MM.1S (cell line): ENCODE measurements around the gene HECW1.
A peak's percentile ranks its signal among the peaks of the same experiment; 100 is the strongest.

Experiments used
- DNase-seq: peaks from one replicate; pipeline ENCODE4 v3.0.0-alpha.2; 2015
- H2AFZ ChIP-seq: fragments of 300-600 bp; sonication (generic); 2 replicates; pipeline ENCODE4 v1.6.0; 2016; ENCODE audit warnings: antibody characterized with exemption, low read length
- H3F3A ChIP-seq: fragments of 300-600 bp; sonication (generic); 2 replicates; pipeline ENCODE4 v1.6.1; 2016; ENCODE audit warnings: mild to moderate bottlenecking, antibody characterized with exemption, low read length, moderate library complexity, mixed read lengths; ENCODE audit not compliant: insufficient read depth
- H3K27ac ChIP-seq: fragments of 300-600 bp; sonication (generic); 2 replicates; pipeline ENCODE4 v1.5.1; 2016; ENCODE audit warnings: mild to moderate bottlenecking, low read length
- H3K27me3 ChIP-seq: fragments of 300-600 bp; sonication (generic); replicated peaks from 2 replicates; pipeline ENCODE4 v1.6.0; 2016; ENCODE audit warnings: low read length; ENCODE audit not compliant: insufficient read depth
- H3K36me3 ChIP-seq: fragments of 300-600 bp; sonication (generic); replicated peaks from 2 replicates; pipeline ENCODE4 v1.6.1; 2016; ENCODE audit warnings: mild to moderate bottlenecking, low read length, mixed read lengths; ENCODE audit not compliant: insufficient read depth
- H3K4me1 ChIP-seq: fragments of 300-600 bp; sonication (generic); 2 replicates; pipeline ENCODE4 v1.6.1; 2016; ENCODE audit warnings: low read length, mixed read lengths
- H3K4me2 ChIP-seq: fragments of 300-600 bp; sonication (generic); 2 replicates; pipeline ENCODE4 v1.6.0; 2016; ENCODE audit warnings: low read depth, low read length
- H3K4me3 ChIP-seq: fragments of 300-600 bp; sonication (generic); 2 replicates; pipeline ENCODE4 v1.5.1; 2016; ENCODE audit warnings: low read length, mixed read lengths
- H3K79me2 ChIP-seq: fragments of 300-600 bp; sonication (generic); 2 replicates; pipeline ENCODE4 v1.6.1; 2016; ENCODE audit warnings: mixed run types, low read length, mixed read lengths
- H3K9ac ChIP-seq: fragments of 300-600 bp; sonication (generic); 2 replicates; pipeline ENCODE4 v1.6.1; 2016; ENCODE audit warnings: low read length, mixed read lengths
- H3K9me2 ChIP-seq: fragments of 300-600 bp; sonication (generic); replicated peaks from 2 replicates; pipeline ENCODE4 v1.6.1; 2016; ENCODE audit warnings: mild to moderate bottlenecking, low read length, mixed read lengths; ENCODE audit not compliant: insufficient read depth
- H3K9me3 ChIP-seq: fragments of 300-600 bp; sonication (generic); replicated peaks from 2 replicates; pipeline ENCODE4 v1.6.1; 2016; ENCODE audit warnings: mild to moderate bottlenecking, low read length, mixed read lengths; ENCODE audit not compliant: insufficient read depth
- H4K20me1 ChIP-seq: fragments of 300-600 bp; sonication (generic); 2 replicates; pipeline ENCODE4 v1.6.1; 2016; ENCODE audit warnings: mild to moderate bottlenecking, low read length, moderate library complexity, mixed read lengths; ENCODE audit not compliant: insufficient read depth
- EZH2 ChIP-seq: fragments of 300-600 bp; sonication (generic); optimal IDR thresholded peaks from 2 replicates; pipeline ENCODE3; 2017; ENCODE audit warnings: low read depth, mild to moderate bottlenecking, antibody characterized with exemption, low read length, mixed read lengths
- EZH2phosphoT487 ChIP-seq: fragments of 300-600 bp; sonication (generic); IDR thresholded peaks from 2 replicates; pipeline ENCODE4 v1.6.1; 2018; ENCODE audit warnings: antibody characterized with exemption, low read length
- TF ChIP-seq, protein P1 (sequence below): fragments of 300-600 bp; sonication (generic); IDR thresholded peaks from 2 replicates; pipeline ENCODE4 v1.5.1; 2016; ENCODE audit warnings: antibody characterized with exemption, low read length, mixed read lengths

Gene HECW1

DNA sequence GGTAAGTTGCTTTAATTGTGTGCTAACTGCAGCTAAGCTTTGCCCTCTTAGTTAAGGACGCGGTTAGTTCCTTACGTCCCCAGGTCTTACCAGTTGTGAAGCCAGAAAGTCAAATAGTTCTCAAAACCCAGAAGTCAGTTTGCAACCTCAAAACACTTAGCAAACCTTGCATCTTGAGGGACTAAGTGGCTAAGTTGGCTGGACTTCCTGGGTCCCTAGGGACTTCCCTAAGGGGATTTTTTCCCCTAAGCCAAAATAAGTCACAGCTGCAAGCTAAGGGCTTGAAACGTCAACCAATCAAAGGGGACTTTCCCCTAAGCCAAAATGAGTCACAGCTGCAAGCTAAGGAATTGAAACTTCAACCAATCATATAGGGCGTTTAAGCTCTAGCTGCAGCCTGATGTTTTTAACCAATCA lies 36.2 kb upstream of the HECW1 start:
- H3K79me2 ChIP-seq = no peaks in the 10 kb centered on the region
- H3K4me2 ChIP-seq = peak overlapping the region; percentile 8; the same call in 1 of the 2 replicates
- H3K9me3 ChIP-seq = no peaks in the 10 kb centered on the region
- H3K27ac ChIP-seq = peak overlapping the region; percentile 75
- H3K9me2 ChIP-seq = no peaks in the 10 kb centered on the region
- H4K20me1 ChIP-seq = no peaks in the 10 kb centered on the region
- H2AFZ ChIP-seq = 0 out of 2 replicates have a peak overlapping the region, but pooled peaks have one; percentile 5
- peak; percentile 93 for DNase-seq
- peaks cover 31% of the 10 kb centered on the region for H3K4me1 ChIP-seq
- peak overlapping the region; percentile 6; the same call in 1 of the 2 replicates for H3K9ac ChIP-seq
- H3K36me3 ChIP-seq = no peaks in the 10 kb centered on the region
- H3K27me3 ChIP-seq = no peaks in the 10 kb centered on the region
- no peak overlapping the region for H3K4me3 ChIP-seq
- H3F3A ChIP-seq = peaks cover 28% of the 10 kb centered on the region
- TF ChIP-seq, protein P1, sequence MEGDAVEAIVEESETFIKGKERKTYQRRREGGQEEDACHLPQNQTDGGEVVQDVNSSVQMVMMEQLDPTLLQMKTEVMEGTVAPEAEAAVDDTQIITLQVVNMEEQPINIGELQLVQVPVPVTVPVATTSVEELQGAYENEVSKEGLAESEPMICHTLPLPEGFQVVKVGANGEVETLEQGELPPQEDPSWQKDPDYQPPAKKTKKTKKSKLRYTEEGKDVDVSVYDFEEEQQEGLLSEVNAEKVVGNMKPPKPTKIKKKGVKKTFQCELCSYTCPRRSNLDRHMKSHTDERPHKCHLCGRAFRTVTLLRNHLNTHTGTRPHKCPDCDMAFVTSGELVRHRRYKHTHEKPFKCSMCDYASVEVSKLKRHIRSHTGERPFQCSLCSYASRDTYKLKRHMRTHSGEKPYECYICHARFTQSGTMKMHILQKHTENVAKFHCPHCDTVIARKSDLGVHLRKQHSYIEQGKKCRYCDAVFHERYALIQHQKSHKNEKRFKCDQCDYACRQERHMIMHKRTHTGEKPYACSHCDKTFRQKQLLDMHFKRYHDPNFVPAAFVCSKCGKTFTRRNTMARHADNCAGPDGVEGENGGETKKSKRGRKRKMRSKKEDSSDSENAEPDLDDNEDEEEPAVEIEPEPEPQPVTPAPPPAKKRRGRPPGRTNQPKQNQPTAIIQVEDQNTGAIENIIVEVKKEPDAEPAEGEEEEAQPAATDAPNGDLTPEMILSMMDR = no peak
- TF ChIP-seq EZH2 (no peak), EZH2phosphoT487 (no peak)

- Histone ChIP-seq H3K4me1 (peaks cover 27% of the 10 kb centered on the region), H4K20me1 (no peaks in the 10 kb centered on the region), H3K79me2 (no peaks in the 10 kb centered on the region), H2AFZ (no peak overlapping the region), H3K27ac (peak overlapping the region; percentile 75; the same call in 1 of the 2 replicates), H3K4me3 (no peak overlapping the region), H3K9me2 (no peaks in the 10 kb centered on the region), H3F3A (peaks cover 25% of the 10 kb centered on the region), H3K36me3 (no peaks in the 10 kb centered on the region), H3K9ac (no peak overlapping the region), H3K4me2 (no peak overlapping the region), H3K27me3 (no peaks in the 10 kb centered on the region), H3K9me3 (no peaks in the 10 kb centered on the region)
- no peak for DNase-seq
- no peak for TF ChIP-seq EZH2phosphoT487
- TF ChIP-seq EZH2 = no peak
- TF ChIP-seq, protein P1 = no peak
These were observed 35.8 kb upstream of the HECW1 start for GRCh38 chr7:43076606-43077005.

- no peaks in the 10 kb centered on the region for H3K9me2 ChIP-seq
- H3K36me3 ChIP-seq = no peaks in the 10 kb centered on the region
- no peak for TF ChIP-seq EZH2
- TF ChIP-seq EZH2phosphoT487 = no peak
- TF ChIP-seq, protein P1 = no peak
- H3K4me1 ChIP-seq = peaks cover 20% of the 10 kb centered on the region
- no peaks in the 10 kb centered on the region for H3K9me3 ChIP-seq
- no peak overlapping the region for H3K4me3 ChIP-seq
- H3K4me2 ChIP-seq = no peak overlapping the region
- no peaks in the 10 kb centered on the region for H4K20me1 ChIP-seq
- H2AFZ ChIP-seq = no peak overlapping the region
- DNase-seq = no peak
- peaks cover 18% of the 10 kb centered on the region for H3F3A ChIP-seq
- H3K9ac ChIP-seq = no peak overlapping the region
- no peaks in the 10 kb centered on the region for H3K79me2 ChIP-seq
- H3K27ac ChIP-seq = no peak overlapping the region
- no peaks in the 10 kb centered on the region for H3K27me3 ChIP-seq
These were observed 35.2 kb upstream of the HECW1 start for GRCh38 chr7:43077285-43077684.
